ENCODE measurements around the gene LIF.

GRCh38 chr22:30285846-30286200, 39.3 kb upstream of the LIF start:
- TF ChIP-seq POLR2A (IDR thresholded peaks at IDR 0.05; ENCODE audit: low read length) (no peak), ZSCAN20 (CRISPR knock-in tag; IDR thresholded peaks at IDR 0.05) (no peak), RCOR1 (IDR thresholded peaks at IDR 0.05; ENCODE audit: low read depth, low read length) (no peak), JUNB (IDR thresholded peaks at IDR 0.05) (no peak), ZC3H11A (IDR thresholded peaks at IDR 0.05) (no peak), NFE2L2 (conservative IDR thresholded peaks at IDR 0.05; ENCODE audit: low read length) (no peak), EP300 (IDR thresholded peaks at IDR 0.05) (no peak)
- TF ChIP-seq, protein P1, sequence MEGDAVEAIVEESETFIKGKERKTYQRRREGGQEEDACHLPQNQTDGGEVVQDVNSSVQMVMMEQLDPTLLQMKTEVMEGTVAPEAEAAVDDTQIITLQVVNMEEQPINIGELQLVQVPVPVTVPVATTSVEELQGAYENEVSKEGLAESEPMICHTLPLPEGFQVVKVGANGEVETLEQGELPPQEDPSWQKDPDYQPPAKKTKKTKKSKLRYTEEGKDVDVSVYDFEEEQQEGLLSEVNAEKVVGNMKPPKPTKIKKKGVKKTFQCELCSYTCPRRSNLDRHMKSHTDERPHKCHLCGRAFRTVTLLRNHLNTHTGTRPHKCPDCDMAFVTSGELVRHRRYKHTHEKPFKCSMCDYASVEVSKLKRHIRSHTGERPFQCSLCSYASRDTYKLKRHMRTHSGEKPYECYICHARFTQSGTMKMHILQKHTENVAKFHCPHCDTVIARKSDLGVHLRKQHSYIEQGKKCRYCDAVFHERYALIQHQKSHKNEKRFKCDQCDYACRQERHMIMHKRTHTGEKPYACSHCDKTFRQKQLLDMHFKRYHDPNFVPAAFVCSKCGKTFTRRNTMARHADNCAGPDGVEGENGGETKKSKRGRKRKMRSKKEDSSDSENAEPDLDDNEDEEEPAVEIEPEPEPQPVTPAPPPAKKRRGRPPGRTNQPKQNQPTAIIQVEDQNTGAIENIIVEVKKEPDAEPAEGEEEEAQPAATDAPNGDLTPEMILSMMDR (IDR thresholded peaks at IDR 0.05), result no peak

All from A549 (cell line).